Smooth muscle cell (in vitro differentiated cells): ENCODE data around the gene PRPF31. TPM values are rescaled to one million over a fixed set of nuclear protein-coding genes. Genes with fewer than 3 reads are reported as not detected.

Source experiments
- DNase-seq: peaks from one replicate; lab custom pipeline; 2025; ENCODE audit not compliant: unreplicated experiment; lab: John Stamatoyannopoulos, UW
- H2AFZ ChIP-seq: fragments of 200-600 bp; sonication (generic); 2 replicates; pipeline ENCODE4 v1.6.0; 2016; ENCODE audit warnings: antibody characterized with exemption, low read depth, mild to moderate bottlenecking
- H3F3A ChIP-seq: fragments of 200-600 bp; sonication (generic); 2 replicates; pipeline ENCODE4 v1.6.0; 2017; ENCODE audit warnings: antibody characterized with exemption, low read depth
- H3K27ac ChIP-seq: fragments of 200-600 bp; sonication (generic); 2 replicates; pipeline ENCODE4 v1.5.1; 2016; ENCODE audit warnings: low read depth, mild to moderate bottlenecking
- H3K27me3 ChIP-seq: fragments of 200-600 bp; sonication (generic); 2 replicates; pipeline ENCODE4 v1.6.1; 2016; ENCODE audit warnings: low read depth, mild to moderate bottlenecking
- H3K36me3 ChIP-seq: fragments of 200-600 bp; sonication (generic); 2 replicates; pipeline ENCODE4 v1.5.1; 2016; ENCODE audit warnings: low read depth
- H3K4me1 ChIP-seq: fragments of 200-600 bp; sonication (generic); 2 replicates; pipeline ENCODE4 v1.5.1; 2016; ENCODE audit warnings: low read depth
- H3K4me2 ChIP-seq: fragments of 200-600 bp; sonication (generic); 2 replicates; pipeline ENCODE4 v1.6.0; 2016; ENCODE audit warnings: mild to moderate bottlenecking
- H3K4me3 ChIP-seq: fragments of 200-600 bp; sonication (generic); 2 replicates; pipeline ENCODE4 v1.5.1; 2016; ENCODE audit warnings: mild to moderate bottlenecking
- H3K79me2 ChIP-seq: fragments of 200-600 bp; sonication (generic); 2 replicates; pipeline ENCODE4 v1.6.0; 2016; ENCODE audit warnings: low read depth, mild to moderate bottlenecking
- H3K9ac ChIP-seq: fragments of 200-600 bp; sonication (generic); 2 replicates; pipeline ENCODE4 v1.6.0; 2016; ENCODE audit warnings: low read depth
- H3K9me3 ChIP-seq: fragments of 200-600 bp; sonication (generic); replicated peaks from 2 replicates; pipeline ENCODE4 v1.5.1; 2016; ENCODE audit warnings: low read depth
- H4K20me1 ChIP-seq: fragments of 200-600 bp; sonication (generic); 2 replicates; pipeline ENCODE4 v1.6.0; 2016; ENCODE audit warnings: low read depth
- WGBS: methylation state at CpG from one replicate; pipeline ENCODE4 v1.1.7; 2016; ENCODE audit warnings: low lambda C conversion rate; 5-methylcytosine and 5-hydroxymethylcytosine counted together
- polyA plus RNA-seq: library from polyadenylated mRNA; unstranded; fragments of >200 nt; fragmentation: Nextera tagmentation; extraction: Ambion mirVana; gene quantifications from 2 replicates; pipeline ENCODE4 v1.2.1, GENCODE V29; 2016
- total RNA-seq: library from RNA; depleted of rRNA; stranded (reverse); fragments of >200 nt; gene quantifications from 2 replicates; pipeline ENCODE4 v1.2.3, GENCODE V29; 2014
- TF ChIP-seq, protein P1 (sequence below): fragments of 200-600 bp; sonication (generic); IDR thresholded peaks from 2 replicates; pipeline ENCODE4 v1.5.1; 2017; ENCODE audit warnings: borderline replicate concordance, mild to moderate bottlenecking, antibody characterized with exemption; ENCODE audit not compliant: insufficient read depth, poor library complexity, severe bottlenecking

Gene PRPF31
- total and polyA plus RNA-seq, 2 experiments from 2014 or later, result 42.8 to 81.2 TPM

DNA sequence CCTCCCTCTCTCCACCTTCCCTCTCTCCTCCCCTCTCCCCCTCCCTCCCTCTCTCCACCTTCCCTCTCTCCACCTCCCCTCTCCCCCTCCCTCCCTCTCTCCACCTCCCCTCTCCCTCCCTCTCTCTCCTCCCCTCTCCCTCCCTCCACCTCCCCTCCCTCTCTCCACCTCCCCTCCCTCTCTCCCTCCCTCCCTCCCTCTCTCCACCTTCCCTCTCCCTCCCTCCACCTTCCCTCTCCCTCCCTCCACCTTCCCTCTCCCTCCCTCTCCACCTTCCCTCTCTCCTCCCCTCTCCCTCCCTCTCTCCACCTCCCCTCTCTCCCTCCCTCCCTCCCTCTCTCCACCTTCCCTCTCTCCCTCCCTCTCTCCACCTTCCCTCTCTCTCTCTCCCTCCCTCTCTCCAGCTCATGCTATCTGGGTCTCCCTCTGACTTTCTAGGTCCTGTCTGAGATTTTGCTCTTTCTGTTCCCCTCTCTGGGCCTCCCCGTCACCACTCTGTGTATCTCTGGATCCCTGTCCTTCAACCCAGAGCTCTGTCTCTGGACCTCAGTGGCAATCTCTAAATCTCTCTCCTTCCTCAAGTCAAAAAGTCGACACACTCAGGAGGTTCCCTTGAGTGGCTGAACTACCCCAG, 18.5 kb downstream of the PRPF31 start:
- 61% methylated on average over 2 of the region's 2 CpGs for WGBS
- Histone ChIP-seq H3K36me3 (no peaks in the 10 kb centered on the region), H3K4me1 (peaks cover 6% of the 10 kb centered on the region), H3F3A (no peaks in the 10 kb centered on the region), H3K27me3 (no peaks in the 10 kb centered on the region), H3K4me2 (no peak overlapping the region), H3K27ac (no peak overlapping the region), H3K79me2 (peaks cover 15% of the 10 kb centered on the region), H4K20me1 (peaks cover 12% of the 10 kb centered on the region), H3K9me3 (no peaks in the 10 kb centered on the region), H2AFZ (no peak overlapping the region), H3K4me3 (no peak overlapping the region), H3K9ac (no peak overlapping the region)
- no peak for DNase-seq
- TF ChIP-seq, protein P1, sequence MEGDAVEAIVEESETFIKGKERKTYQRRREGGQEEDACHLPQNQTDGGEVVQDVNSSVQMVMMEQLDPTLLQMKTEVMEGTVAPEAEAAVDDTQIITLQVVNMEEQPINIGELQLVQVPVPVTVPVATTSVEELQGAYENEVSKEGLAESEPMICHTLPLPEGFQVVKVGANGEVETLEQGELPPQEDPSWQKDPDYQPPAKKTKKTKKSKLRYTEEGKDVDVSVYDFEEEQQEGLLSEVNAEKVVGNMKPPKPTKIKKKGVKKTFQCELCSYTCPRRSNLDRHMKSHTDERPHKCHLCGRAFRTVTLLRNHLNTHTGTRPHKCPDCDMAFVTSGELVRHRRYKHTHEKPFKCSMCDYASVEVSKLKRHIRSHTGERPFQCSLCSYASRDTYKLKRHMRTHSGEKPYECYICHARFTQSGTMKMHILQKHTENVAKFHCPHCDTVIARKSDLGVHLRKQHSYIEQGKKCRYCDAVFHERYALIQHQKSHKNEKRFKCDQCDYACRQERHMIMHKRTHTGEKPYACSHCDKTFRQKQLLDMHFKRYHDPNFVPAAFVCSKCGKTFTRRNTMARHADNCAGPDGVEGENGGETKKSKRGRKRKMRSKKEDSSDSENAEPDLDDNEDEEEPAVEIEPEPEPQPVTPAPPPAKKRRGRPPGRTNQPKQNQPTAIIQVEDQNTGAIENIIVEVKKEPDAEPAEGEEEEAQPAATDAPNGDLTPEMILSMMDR, result no peak

DNA sequence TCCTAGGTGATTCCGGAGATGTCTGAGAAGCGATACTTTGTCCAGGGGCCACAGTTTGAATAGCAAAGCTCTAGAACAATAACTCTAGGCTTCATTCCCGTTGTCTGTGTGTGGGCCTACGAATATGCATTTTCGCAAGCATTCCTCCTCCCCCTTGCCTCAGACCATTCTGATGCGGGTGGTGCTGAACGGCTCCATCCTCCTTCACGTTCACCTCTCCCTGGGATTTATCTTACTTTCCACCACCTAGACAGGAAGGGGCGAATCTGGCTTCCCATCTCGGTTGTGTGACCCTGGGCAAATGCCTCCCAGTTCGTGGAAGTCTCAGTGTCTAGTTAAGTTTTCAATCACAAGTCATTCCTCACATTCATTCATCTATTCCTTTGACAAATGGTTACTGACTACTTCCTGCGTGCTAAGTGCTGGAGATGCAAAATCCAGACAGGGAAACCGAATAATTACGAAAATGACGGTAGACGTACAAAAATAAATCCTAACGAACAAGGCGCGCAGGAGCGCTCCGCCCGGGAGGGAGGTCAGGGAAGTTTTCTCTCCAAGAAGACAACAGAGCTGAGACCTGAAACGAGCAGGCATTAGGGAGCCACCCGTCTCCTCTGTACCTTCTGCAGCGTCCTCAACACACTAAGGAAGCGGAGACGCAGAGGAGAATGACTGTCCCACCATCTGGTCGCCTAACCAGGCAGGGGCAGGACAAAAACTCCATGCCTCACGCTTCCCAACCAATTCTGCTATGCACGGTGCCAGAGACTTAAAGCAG, 20.7 kb downstream of the PRPF31 start:
- 3% methylated on average over 30 of the region's 30 CpGs for WGBS
- Histone ChIP-seq H4K20me1 (peaks cover 34% of the 10 kb centered on the region), H3K4me2 (peak overlapping the region; percentile 83), H3K36me3 (no peaks in the 10 kb centered on the region), H3K79me2 (peaks cover 37% of the 10 kb centered on the region), H3K4me1 (peaks cover 12% of the 10 kb centered on the region), H3F3A (no peaks in the 10 kb centered on the region), H3K9ac (peak overlapping the region; percentile 1), H3K27me3 (no peaks in the 10 kb centered on the region), H3K27ac (peak overlapping the region; percentile 18), H3K4me3 (peak overlapping the region; percentile 55), H2AFZ (peak overlapping the region; percentile 10), H3K9me3 (no peaks in the 10 kb centered on the region)
- TF ChIP-seq, protein P1, result no peak
- no peak for DNase-seq

DNA sequence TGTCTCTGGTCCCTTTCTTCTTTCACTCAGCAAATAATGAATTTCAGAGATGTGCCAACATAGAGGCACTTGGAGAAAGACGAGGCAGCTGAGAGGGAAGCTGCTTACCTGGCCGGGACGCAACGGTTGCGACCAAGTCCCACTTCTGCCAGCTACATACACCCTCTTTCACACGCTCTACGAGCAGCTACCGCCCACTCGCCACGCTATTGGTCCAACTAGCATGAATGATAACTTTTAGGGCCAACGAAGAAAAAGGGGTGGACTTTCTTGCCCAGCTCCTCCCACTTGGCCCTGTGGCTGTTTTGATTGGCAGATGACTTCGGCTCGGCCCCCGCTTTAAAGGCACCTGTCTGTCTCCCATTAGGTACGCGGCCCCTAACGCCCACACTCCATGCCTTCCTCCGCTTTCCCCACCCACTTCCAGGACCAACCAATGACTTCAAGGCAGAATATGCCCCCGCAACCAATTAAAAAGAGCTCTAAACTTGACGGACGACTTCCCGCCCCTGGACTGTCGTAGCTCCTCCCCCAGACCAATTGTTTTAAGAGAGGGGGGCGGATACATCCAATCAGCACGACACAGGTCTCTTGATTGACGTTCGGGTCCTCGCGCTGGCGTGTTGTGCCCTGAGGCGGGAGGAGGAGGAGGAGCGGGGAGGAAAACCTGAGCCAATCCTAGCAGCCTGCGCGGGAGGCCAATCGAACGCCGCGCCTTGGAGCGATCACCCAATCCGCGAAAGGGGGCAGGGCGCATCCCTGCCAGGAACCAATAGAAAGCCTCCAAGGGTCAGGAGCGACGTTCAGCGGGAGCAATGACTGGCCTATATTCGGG, 21.5 kb downstream of the PRPF31 start:
- Histone ChIP-seq H3F3A (no peaks in the 10 kb centered on the region), H3K4me2 (peak overlapping the region; percentile 83), H3K79me2 (peaks cover 45% of the 10 kb centered on the region), H3K9ac (peak overlapping the region; percentile 100), H3K27me3 (no peaks in the 10 kb centered on the region), H3K4me3 (peak overlapping the region; percentile 100), H3K36me3 (no peaks in the 10 kb centered on the region), H3K9me3 (no peaks in the 10 kb centered on the region), H2AFZ (peak overlapping the region; percentile 10), H4K20me1 (peaks cover 42% of the 10 kb centered on the region), H3K27ac (peak overlapping the region; percentile 95), H3K4me1 (peaks cover 12% of the 10 kb centered on the region)
- TF ChIP-seq, protein P1, result no peak
- WGBS, result under 1% methylated on average over 45 of the region's 46 CpGs
- DNase-seq, result peak; percentile 98
